SK-N-MC (cell line): ENCODE measurements around the gene ZNFX1.

Experiments
- EZH2 ChIP-seq: fragments of 200-600 bp; sonication (generic); IDR thresholded peaks from one replicate; pipeline ENCODE4 v1.6.1; 2017; ENCODE audit warnings: antibody characterized with exemption
- FOXP2 ChIP-seq: optimal IDR thresholded peaks from 2 replicates; pipeline ENCODE3; 2011; ENCODE audit warnings: mild to moderate bottlenecking, moderate library complexity; ENCODE audit not compliant: insufficient read depth; ENCODE audit errors: extremely low read length, control extremely low read depth
- POLR2AphosphoS5 ChIP-seq: IDR thresholded peaks from 2 replicates; pipeline ENCODE4 v1.6.1; 2012; ENCODE audit warnings: mild to moderate bottlenecking, low read depth, low read length, borderline replicate concordance

DNA sequence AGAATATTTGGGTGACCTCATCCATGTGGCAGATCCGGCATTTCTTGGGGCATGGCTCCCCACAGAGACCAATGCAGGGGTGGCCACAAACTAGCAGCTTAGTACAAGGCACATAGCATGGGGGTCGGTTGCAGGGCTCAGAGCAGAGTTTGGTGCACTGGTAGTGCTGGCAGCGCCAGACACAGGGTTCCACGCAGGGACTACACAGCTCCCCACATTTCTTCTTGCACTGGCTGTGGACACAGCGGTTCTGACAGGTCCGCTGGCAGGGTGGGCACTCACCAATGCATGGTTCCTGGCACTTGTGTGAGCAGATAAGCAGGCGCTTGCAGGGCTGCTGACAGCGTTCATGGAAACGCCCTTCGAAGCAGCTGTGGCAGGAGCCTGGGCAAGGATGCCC lies 29.6 kb downstream of the ZNFX1 start:
- no peak; the same call in 1 of the 2 replicates for TF ChIP-seq POLR2AphosphoS5
- no peak for TF ChIP-seq EZH2
- TF ChIP-seq FOXP2 = no peak
